PC-9 (cell line): Measurements from ENCODE around the gene ATP1A3. TPM values are rescaled to one million over a fixed set of nuclear protein-coding genes. Genes with fewer than 3 reads are reported as not detected.

ENCODE experiments used
- BruUV-seq: library from RNA; stranded (reverse); fragments of 400-500 nt; replicated peaks from 2 replicates; lab custom pipeline; 2021; lab: Mats Ljungman, UMichigan
- CTCF ChIA-PET: fragments of 300-600 bp; sonication (Branson Sonifier 250); formaldehyde crosslinking; loops from one replicate; lab custom pipeline; 2022; ENCODE audit warnings: antibody characterized with exemption; lab: Charles Lee
- POLR2A ChIA-PET: fragments of 300-600 bp; sonication (Branson Sonifier 250); formaldehyde crosslinking; loops from one replicate; lab custom pipeline; 2022; ENCODE audit warnings: antibody characterized with exemption; ENCODE audit not compliant: unreplicated experiment; lab: Charles Lee
- DNase-seq, 2 experiments: peaks; one replicate each; pipeline versions ENCODE4 v3.0.0 to v3.0.0-alpha.2; 2015 to 2022; ENCODE audit warnings: mixed read lengths in 1 of 2
- H2AFZ ChIP-seq: fragments of 200-600 bp; sonication (generic); 2 replicates; pipeline ENCODE4 v1.8.1; 2017; ENCODE audit warnings: antibody characterized with exemption
- H3F3A ChIP-seq: fragments of 200-600 bp; sonication (generic); 2 replicates; pipeline ENCODE4 v1.8.1; 2017; ENCODE audit warnings: antibody characterized with exemption, mild to moderate bottlenecking, low read depth; ENCODE audit not compliant: insufficient read depth
- H3K27ac ChIP-seq: fragments of 200-600 bp; sonication (generic); 2 replicates; pipeline ENCODE4 v1.6.1; 2016; ENCODE audit warnings: mixed run types
- H3K27me3 ChIP-seq: fragments of 200-600 bp; sonication (generic); 2 replicates; pipeline ENCODE4 v1.6.1; 2016; ENCODE audit warnings: low read depth, mixed run types; ENCODE audit not compliant: insufficient read depth
- H3K36me3 ChIP-seq: fragments of 200-600 bp; sonication (generic); 2 replicates; pipeline ENCODE4 v1.6.1; 2016; ENCODE audit warnings: low read depth, mixed run types
- H3K4me1 ChIP-seq: fragments of 200-600 bp; sonication (generic); replicated peaks from 2 replicates; pipeline ENCODE4 v1.6.1; 2016; ENCODE audit warnings: mixed run types; ENCODE audit not compliant: insufficient read depth
- H3K4me2 ChIP-seq: fragments of 200-600 bp; sonication (generic); 2 replicates; pipeline ENCODE4 v1.6.1; 2017; ENCODE audit warnings: mixed run types
- H3K4me3 ChIP-seq: fragments of 200-600 bp; sonication (generic); 2 replicates; pipeline ENCODE4 v1.6.1; 2016; ENCODE audit warnings: mixed run types
- H3K79me2 ChIP-seq: fragments of 200-600 bp; sonication (generic); 2 replicates; pipeline ENCODE4 v1.6.1; 2017; ENCODE audit warnings: low read depth, mixed run types
- H3K9me2 ChIP-seq: fragments of 200-600 bp; sonication (generic); 2 replicates; pipeline ENCODE4 v1.8.1; 2017; ENCODE audit warnings: mild to moderate bottlenecking; ENCODE audit not compliant: insufficient read depth
- H3K9me3 ChIP-seq: fragments of 200-600 bp; sonication (generic); 2 replicates; pipeline ENCODE4 v1.8.1; 2016; ENCODE audit warnings: low read depth; ENCODE audit not compliant: insufficient read depth
- H4K20me1 ChIP-seq: fragments of 200-600 bp; sonication (generic); 2 replicates; pipeline ENCODE4 v1.8.1; 2017; ENCODE audit not compliant: insufficient read depth
- CTCF ChIP-seq: fragments of 200-600 bp; sonication (generic); conservative IDR thresholded peaks from 2 replicates; pipeline ENCODE4 v1.6.1; 2017; ENCODE audit warnings: mixed run types, antibody characterized with exemption, mild to moderate bottlenecking, moderate library complexity
- EZH2 ChIP-seq: fragments of 200-600 bp; sonication (generic); IDR thresholded peaks from 2 replicates; pipeline ENCODE4 v1.8.0; 2017; ENCODE audit warnings: antibody characterized with exemption, low read depth
- intact Hi-C: fragments of 100-400 bp; cut with micrococcal nuclease; formaldehyde crosslinking; loops from one replicate; pipeline ENCODE4 v1.10.0; 2022; ENCODE audit not compliant: unreplicated experiment
- total RNA-seq: library from RNA; stranded (reverse); gene quantifications from 2 replicates; pipeline ENCODE4 v1.2.3, GENCODE V29; 2021

Gene ATP1A3
- total RNA-seq, 1 experiment from 2014 or later = not detected

DNA sequence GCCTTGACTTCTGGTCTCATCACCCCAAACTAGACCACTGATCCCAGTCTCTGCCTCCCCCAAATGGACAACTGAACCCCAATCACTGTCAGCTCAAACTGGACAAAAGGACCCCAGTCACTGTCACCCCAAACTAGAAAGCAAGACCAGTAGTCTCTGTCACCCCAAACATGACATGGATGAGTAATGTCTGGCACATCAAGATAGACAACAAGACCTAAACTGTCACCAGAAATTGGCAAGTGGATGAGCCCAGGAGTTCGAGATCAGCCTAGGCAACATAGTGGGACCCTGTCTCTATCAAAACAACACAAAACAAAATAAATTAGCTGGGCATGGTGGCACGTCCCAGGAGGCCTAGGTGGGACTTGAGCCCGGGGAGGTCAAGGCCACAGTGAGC is 46.9 kb downstream of the ATP1A3 start:
- H4K20me1 ChIP-seq = no peaks in the 10 kb centered on the region
- ChIA-PET CTCF (interaction anchor here (1.0 kb wide), 1 partner anchor 59 kb away, joined by 3 read pairs; no protein-coding TSS in a partner anchor), POLR2A (no interaction called here)
- no peaks in the 10 kb centered on the region for H3K9me2 ChIP-seq
- H3K4me1 ChIP-seq = no peaks in the 10 kb centered on the region
- H3K36me3 ChIP-seq = no peaks in the 10 kb centered on the region
- intact Hi-C loops = no loop called here
- H3K4me2 ChIP-seq = no peak overlapping the region
- H2AFZ ChIP-seq = no peak overlapping the region
- no peak overlapping the region for H3K4me3 ChIP-seq
- H3K79me2 ChIP-seq = no peaks in the 10 kb centered on the region
- H3K27me3 ChIP-seq = no peaks in the 10 kb centered on the region
- H3F3A ChIP-seq = no peaks in the 10 kb centered on the region
- no peak for DNase-seq
- TF ChIP-seq CTCF (no peak), EZH2 (no peak)
- H3K27ac ChIP-seq = no peak overlapping the region
- no peaks in the 10 kb centered on the region for H3K9me3 ChIP-seq
- no TSS peak for BruUV-seq

- H3K4me1 ChIP-seq = no peaks in the 10 kb centered on the region
- H3K9me3 ChIP-seq = no peaks in the 10 kb centered on the region
- H3K36me3 ChIP-seq = no peaks in the 10 kb centered on the region
- DNase-seq = no peak
- no peak overlapping the region for H3K27ac ChIP-seq
- BruUV-seq = no TSS peak
- H3K4me3 ChIP-seq = no peak overlapping the region
- TF ChIP-seq CTCF = no peak
- no peak for TF ChIP-seq EZH2
- no peak overlapping the region for H2AFZ ChIP-seq
- no peaks in the 10 kb centered on the region for H3F3A ChIP-seq
- POLR2A ChIA-PET = no interaction called here
- H4K20me1 ChIP-seq = no peaks in the 10 kb centered on the region
- H3K79me2 ChIP-seq = no peaks in the 10 kb centered on the region
- no peaks in the 10 kb centered on the region for H3K9me2 ChIP-seq
- CTCF ChIA-PET = interaction anchor here (0.6 kb wide), 1 partner anchor 17 kb away, joined by 3 read pairs; the partner anchor contains the start of gene ERFL
- H3K27me3 ChIP-seq = no peaks in the 10 kb centered on the region
- H3K4me2 ChIP-seq = no peak overlapping the region
- intact Hi-C loops = no loop called here
Measured at GRCh38 chr19:41945135-41945766, 48.8 kb downstream of the ATP1A3 start.

DNA sequence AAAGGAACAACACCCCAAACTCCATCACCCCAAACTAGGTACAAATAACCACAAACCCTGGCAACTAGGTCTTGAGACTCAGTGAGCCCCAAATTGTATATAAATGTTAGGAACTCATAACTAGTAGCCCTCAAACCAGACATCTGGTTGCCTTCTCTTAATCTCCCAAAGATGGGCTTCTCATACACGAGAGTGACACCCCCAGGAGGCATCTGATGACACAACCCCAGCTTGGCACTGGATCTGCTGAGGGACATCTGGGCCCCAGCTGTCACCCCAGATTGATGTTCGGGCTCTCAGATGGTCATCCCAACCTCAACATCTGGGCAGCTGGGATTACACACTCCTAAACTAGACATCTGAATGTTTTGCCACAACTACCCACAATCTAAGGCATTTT is 49.7 kb downstream of the ATP1A3 start:
- Histone ChIP-seq H3K36me3 (no peaks in the 10 kb centered on the region), H2AFZ (no peak overlapping the region), H3K79me2 (no peaks in the 10 kb centered on the region), H3K4me1 (no peaks in the 10 kb centered on the region), H3K9me3 (no peaks in the 10 kb centered on the region), H3K27ac (no peak overlapping the region), H4K20me1 (no peaks in the 10 kb centered on the region), H3K9me2 (no peaks in the 10 kb centered on the region), H3K27me3 (peaks cover 5% of the 10 kb centered on the region), H3K4me3 (no peak overlapping the region), H3K4me2 (no peak overlapping the region), H3F3A (no peaks in the 10 kb centered on the region)
- no peak for DNase-seq
- TF ChIP-seq EZH2 = no peak
- no peak for TF ChIP-seq CTCF
- ChIA-PET POLR2A (no interaction called here), CTCF (interaction anchor here (0.6 kb wide), 1 partner anchor 123 kb away, joined by 3 read pairs; no protein-coding TSS in a partner anchor)
- BruUV-seq = no TSS peak
- intact Hi-C loops = no loop called here
